ENCODE measurements around the gene RUFY4.

DNA sequence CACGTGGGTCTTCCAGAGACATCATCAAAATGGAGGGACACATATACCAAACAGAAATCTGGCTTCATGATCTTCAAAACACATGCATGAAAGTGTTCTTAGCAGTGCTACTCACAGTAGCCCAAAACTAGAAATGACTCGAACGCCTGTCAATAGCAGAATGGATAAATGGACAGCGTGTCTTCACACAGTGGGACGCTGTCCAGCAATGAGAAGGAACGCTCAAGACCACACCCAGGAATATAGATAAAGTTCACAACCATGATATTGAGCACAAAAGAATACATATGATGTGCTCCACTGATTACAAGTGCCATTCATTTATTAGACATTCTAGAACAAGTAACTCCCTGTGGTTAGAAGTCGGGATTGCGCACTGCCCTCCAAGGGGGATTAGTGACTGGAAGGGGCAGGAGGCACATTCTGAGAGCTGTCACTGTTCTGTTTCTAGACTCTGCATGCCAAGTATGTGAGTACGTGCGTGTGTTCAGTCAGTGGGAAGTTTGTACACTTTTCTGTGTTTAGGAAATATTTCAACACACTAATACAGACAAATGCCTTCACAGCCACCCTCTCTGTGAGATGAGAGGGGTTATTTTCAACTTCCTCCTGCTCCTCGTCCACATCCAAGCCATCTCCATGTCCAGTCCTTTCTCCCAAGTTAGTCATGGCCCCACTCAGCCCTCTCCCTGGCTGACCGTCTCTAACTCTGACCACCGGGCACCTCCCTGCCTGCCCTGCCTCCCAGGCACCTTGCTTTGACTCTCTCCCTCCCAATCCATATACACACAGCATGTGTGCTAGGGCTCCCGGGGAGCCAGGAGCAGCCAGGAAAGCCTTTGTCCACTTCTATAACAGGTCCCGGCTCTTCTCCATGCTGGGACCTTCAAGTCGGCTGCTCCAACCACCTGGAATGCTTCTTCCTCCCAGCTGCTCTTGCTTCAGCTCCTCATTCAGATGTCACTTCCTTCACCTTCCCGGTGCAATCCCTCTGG is 39.4 kb upstream of the RUFY4 start:
- TF ChIP-seq ZNF24 (IDR thresholded peaks at IDR 0.05) (no peak), ZNF12 (CRISPR knock-in tag; IDR thresholded peaks at IDR 0.05) (no peak), NCOA1 (CRISPR knock-in tag; IDR thresholded peaks at IDR 0.05) (no peak), RFXAP (CRISPR knock-in tag; IDR thresholded peaks at IDR 0.05; ENCODE audit: borderline replicate concordance) (no peak), THAP7 (CRISPR knock-in tag; IDR thresholded peaks at IDR 0.05) (no peak), POLR2A (IDR thresholded peaks at IDR 0.05; ENCODE audit: insufficient read depth in 1 of 2, low read depth in 2 of 2, low read length in 2 of 2) (no peak), ZFX (CRISPR knock-in tag; IDR thresholded peaks at IDR 0.05; ENCODE audit: low read depth) (no peak), TAF15 (IDR thresholded peaks at IDR 0.05; ENCODE audit: low read depth, low read length, poor library complexity, severe bottlenecking) (no peak), SOX5 (CRISPR knock-in tag; IDR thresholded peaks at IDR 0.05; ENCODE audit: borderline replicate concordance) (no peak), JUND (CRISPR knock-in tag; IDR thresholded peaks at IDR 0.05) (no peak), NONO (IDR thresholded peaks at IDR 0.05) (no peak), NONO (CRISPR knock-in tag; conservative IDR thresholded peaks at IDR 0.05) (no peak), ZNF616 (CRISPR knock-in tag; IDR thresholded peaks at IDR 0.05; ENCODE audit: low read depth) (no peak)
- TF ChIP-seq, protein P1, sequence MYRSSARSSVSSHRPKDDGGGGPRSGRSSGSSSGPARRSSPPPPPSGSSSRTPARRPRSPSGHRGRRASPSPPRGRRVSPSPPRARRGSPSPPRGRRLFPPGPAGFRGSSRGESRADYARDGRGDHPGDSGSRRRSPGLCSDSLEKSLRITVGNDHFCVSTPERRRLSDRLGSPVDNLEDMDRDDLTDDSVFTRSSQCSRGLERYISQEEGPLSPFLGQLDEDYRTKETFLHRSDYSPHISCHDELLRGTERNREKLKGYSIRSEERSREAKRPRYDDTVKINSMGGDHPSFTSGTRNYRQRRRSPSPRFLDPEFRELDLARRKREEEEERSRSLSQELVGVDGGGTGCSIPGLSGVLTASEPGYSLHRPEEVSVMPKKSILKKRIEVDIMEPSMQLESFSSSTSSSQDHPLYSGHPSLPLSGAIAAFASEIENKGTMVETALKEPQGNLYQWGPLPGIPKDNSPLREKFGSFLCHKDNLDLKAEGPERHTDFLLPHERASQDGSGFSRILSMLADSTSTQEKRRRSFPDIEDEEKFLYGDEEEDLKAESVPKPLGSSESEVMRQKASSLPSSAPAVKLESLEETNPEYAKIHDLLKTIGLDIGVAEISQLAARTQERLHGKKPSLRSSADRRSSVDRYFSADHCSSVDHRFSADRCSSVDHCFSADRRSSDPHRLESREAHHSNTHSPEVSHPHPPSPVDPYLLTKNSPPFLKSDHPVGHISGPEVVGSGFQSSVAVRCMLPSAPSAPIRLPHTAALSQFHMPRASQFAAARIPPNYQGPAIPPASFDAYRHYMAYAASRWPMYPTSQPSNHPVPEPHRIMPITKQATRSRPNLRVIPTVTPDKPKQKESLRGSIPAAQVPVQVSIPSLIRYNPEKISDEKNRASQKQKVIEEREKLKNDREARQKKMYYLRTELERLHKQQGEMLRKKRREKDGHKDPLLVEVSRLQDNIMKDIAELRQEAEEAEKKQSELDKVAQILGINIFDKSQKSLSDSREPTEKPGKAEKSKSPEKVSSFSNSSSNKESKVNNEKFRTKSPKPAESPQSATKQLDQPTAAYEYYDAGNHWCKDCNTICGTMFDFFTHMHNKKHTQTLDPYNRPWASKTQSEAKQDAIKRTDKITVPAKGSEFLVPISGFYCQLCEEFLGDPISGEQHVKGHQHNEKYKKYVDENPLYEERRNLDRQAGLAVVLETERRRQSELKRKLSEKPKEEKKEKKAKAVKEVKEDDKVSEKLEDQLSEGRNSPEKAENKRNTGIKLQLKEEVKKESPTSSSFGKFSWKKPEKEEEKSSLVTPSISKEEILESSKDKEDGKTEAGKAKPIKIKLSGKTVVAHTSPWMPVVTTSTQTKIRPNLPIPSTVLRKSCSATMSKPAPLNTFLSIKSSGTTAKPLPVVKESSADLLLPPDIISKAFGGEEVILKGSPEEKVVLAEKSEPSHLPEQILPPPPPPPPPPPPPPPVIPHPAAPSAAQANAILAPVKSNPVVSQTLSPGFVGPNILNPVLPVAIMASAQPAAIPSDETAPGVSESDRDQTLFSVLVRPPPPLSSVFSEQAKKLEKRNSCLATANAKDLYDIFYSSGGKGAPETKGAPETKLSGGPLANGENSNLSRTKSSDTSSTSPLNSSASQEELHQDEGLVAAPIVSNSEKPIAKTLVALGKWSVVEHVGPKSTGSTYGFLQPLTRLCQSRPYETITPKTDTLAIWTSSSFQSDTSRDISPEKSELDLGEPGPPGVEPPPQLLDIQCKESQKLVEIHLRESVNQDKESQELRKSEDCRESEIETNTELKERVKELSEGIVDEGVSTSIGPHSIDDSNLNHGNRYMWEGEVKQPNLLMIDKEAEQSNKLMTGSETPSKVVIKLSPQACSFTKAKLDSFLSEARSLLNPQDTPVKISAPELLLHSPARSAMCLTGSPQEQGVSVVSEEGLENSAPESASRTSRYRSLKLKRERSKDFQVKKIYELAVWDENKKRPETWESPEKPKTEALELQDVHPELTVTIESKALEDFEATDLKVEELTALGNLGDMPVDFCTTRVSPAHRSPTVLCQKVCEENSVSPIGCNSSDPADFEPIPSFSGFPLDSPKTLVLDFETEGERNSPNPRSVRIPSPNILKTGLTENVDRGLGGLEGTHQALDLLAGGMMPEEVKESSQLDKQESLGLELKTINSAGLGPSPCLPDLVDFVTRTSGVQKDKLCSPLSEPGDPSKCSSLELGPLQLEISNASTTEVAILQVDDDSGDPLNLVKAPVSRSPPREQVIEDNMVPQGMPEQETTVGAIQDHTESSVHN (CRISPR knock-in tag; IDR thresholded peaks at IDR 0.05): no peak
- TF ChIP-seq, protein P2, sequence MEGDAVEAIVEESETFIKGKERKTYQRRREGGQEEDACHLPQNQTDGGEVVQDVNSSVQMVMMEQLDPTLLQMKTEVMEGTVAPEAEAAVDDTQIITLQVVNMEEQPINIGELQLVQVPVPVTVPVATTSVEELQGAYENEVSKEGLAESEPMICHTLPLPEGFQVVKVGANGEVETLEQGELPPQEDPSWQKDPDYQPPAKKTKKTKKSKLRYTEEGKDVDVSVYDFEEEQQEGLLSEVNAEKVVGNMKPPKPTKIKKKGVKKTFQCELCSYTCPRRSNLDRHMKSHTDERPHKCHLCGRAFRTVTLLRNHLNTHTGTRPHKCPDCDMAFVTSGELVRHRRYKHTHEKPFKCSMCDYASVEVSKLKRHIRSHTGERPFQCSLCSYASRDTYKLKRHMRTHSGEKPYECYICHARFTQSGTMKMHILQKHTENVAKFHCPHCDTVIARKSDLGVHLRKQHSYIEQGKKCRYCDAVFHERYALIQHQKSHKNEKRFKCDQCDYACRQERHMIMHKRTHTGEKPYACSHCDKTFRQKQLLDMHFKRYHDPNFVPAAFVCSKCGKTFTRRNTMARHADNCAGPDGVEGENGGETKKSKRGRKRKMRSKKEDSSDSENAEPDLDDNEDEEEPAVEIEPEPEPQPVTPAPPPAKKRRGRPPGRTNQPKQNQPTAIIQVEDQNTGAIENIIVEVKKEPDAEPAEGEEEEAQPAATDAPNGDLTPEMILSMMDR (CRISPR knock-in tag; IDR thresholded peaks at IDR 0.05): no peak
